Natural killer cell treated with Interleukin-12 subunit alpha and Interleukin-12 subunit beta and Interleukin-15 and Interleukin-18, amount 100 ng/mL, for 72 hours (primary cell): ENCODE results near the gene FAM83B. TPM values are rescaled to one million over a fixed set of nuclear protein-coding genes. Genes with fewer than 3 reads are reported as not detected.
"Not testable (repeated sequence)": the region's sequence is repeated elsewhere in the genome, so short reads cannot be mapped to it uniquely, and the experiment has no call there.

Experiments
- ATAC-seq, 2 donors: fragments of 150-1000 bp; cut with Tn5 transposase in 1 of 2; sonication (Bioruptor Pico), chemical (Tn5 transposase) in 1 of 2; 2 replicates each; pipeline ENCODE4 v1.10.0; 2021
- DNase-seq: peaks from one replicate; pipeline ENCODE4 v3.0.0; 2022; ENCODE audit warnings: low spot score
- H3K27ac Mint-ChIP-seq, 2 donors: 1 replicate in 1 of 2; 2 replicates in 1 of 2; pipeline ENCODE4 v1.8.0; 2022; ENCODE audit warnings: mixed read lengths in 2 of 2, mild to moderate bottlenecking in 1 of 2, moderate library complexity in 1 of 2
- H3K27me3 Mint-ChIP-seq, 2 donors: 1 replicate in 1 of 2; 2 replicates in 1 of 2; pipeline ENCODE4 v1.8.0; 2022; ENCODE audit warnings: mixed read lengths in 2 of 2
- H3K36me3 Mint-ChIP-seq: one replicate; pipeline ENCODE4 v1.8.0; 2022; ENCODE audit warnings: mixed read lengths
- H3K4me1 Mint-ChIP-seq, 2 donors: 1 replicate in 1 of 2; 2 replicates in 1 of 2; pipeline ENCODE4 v1.8.0; 2022; ENCODE audit warnings: low read depth in 2 of 2, mixed read lengths in 2 of 2, mild to moderate bottlenecking in 1 of 2
- H3K4me3 Mint-ChIP-seq: one replicate; pipeline ENCODE4 v1.8.0; 2022; ENCODE audit warnings: mixed read lengths
- H3K9me3 Mint-ChIP-seq: 2 replicates; pipeline ENCODE4 v1.8.0; 2022; ENCODE audit warnings: mixed read lengths
- total RNA-seq, 2 donors: library from RNA; stranded (reverse); gene quantifications; one replicate each; pipeline ENCODE4 v1.2.3, GENCODE V29; 2022

The FAM83B gene
- total RNA-seq, 2 donors from 2014 or later = not detected

DNA sequence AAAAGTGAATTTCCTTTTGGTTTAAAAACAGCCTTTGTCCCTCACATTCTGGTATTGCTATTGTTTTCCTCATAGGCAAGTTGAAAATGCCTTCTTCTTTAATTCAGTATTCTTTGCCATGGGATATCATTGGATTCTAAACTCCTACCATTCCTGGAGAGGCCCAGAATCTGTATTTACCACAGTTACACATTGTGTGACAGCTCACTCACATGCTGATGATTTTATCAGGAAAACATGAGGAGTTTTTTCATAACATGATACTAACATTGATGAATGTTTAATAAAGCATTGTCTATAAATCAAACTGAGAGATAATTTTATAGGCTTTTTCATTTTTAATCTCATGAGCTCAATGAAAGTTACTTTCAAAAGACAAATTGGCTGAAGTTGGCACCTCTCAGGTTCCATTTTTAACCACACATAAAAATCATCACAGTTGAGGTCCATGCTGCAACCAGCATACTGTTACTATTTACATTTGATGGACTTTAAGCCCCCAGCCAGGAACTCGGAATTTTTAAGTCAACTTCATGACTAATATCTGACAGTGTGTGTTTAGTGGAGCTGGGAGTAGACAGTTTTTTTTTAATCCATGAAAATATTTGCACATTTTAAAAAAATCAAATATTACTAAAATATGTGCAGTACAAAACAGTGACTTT lies 82.8 kb downstream of the FAM83B start:
- H3K9me3 Mint-ChIP-seq = peaks cover 9% of the 10 kb centered on the region
- no peak overlapping the region for H3K4me3 Mint-ChIP-seq
- ATAC-seq = no peak
- no peaks in the 10 kb centered on the region for H3K4me1 Mint-ChIP-seq
- DNase-seq = no peak
- H3K36me3 Mint-ChIP-seq = peaks cover 14% of the 10 kb centered on the region
- H3K27me3 Mint-ChIP-seq = peaks cover 0 to 2% of the 10 kb centered on the region in 2 donors
- H3K27ac Mint-ChIP-seq = no peak overlapping the region

DNA sequence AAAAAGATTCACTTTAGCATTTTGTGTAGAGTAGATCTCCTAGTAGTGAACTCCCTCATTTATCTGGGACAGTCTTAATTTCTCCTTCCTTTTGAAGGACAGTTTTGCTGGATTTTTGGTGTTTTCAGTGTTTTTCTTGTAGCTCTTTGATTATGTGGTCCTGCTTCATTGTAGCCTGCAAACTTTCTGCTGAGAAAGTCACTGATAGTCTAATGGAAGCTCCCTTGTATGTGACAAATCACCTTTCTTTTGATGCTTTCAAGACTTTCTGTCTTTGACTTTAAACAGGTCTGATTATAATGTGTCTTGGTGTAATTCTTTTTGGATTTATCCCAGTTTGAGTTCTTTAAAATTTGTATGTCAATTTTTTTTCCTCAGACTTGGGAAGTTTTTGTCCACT lies 86.1 kb downstream of the FAM83B start:
- Mint-ChIP-seq H3K9me3 (peaks cover 9% of the 10 kb centered on the region), H3K4me1 (no peaks in the 10 kb centered on the region), H3K27ac (no peak overlapping the region), H3K36me3 (peaks cover 14% of the 10 kb centered on the region), H3K4me3 (no peak overlapping the region), H3K27me3 (peaks cover 0 to 2% of the 10 kb centered on the region in 2 donors)
- DNase-seq = no peak
- no peak for ATAC-seq

- Mint-ChIP-seq H3K27ac (no peak overlapping the region), H3K9me3 (peaks cover 17% of the 10 kb centered on the region), H3K36me3 (peaks cover 14% of the 10 kb centered on the region), H3K27me3 (peaks cover 0 to 2% of the 10 kb centered on the region in 2 donors), H3K4me3 (no peak overlapping the region), H3K4me1 (no peaks in the 10 kb centered on the region)
- ATAC-seq (no peak), DNase-seq (no peak)
These were observed 89.2 kb downstream of the FAM83B start for GRCh38 chr6:54935739-54936138.

DNA sequence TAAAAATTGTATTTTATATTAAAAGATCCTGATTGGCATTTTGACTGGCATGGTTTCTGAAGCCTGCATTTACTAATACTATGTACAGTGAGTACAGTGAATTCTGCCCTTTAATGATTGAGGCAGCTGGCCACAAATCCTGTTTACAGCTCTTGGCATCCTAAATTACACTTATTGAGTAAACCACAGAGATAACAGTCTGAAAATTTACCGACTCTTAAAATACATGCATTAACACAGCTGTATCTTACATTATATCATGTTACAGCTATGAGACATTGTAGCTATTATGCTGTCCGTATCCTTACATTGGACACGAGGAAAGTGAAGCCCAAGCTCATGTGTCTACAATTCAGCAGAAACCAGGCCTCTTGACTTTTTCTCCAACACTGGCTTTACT lies 90.8 kb downstream of the FAM83B start:
- Mint-ChIP-seq H3K36me3 (peaks cover 13% of the 10 kb centered on the region), H3K27me3 (peaks cover 0 to 2% of the 10 kb centered on the region in 2 donors), H3K4me3 (no peak overlapping the region), H3K9me3 (peaks cover 14% of the 10 kb centered on the region), H3K4me1 (no peaks in the 10 kb centered on the region), H3K27ac (no peak overlapping the region)
- DNase-seq (no peak), ATAC-seq (no peak)

DNA sequence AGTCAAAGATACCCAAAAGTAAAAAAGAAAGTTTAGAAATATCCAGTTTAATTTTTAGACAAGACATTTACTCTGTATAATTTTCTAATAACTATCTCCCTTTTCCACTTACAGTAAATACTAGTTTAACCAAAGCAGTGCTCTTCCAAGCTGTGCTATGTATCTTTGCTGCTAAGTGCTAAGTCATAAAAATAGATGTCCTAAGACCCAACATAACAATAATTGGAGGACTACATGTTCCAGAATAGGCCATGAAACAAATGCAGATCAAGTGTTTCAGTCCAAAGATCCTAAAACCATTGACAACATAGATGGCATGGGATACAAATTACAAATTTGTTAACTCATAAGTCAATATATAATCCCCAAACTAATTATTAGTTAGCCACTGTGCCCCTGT lies 111.1 kb downstream of the FAM83B start:
- Mint-ChIP-seq H3K4me3 (no peak overlapping the region), H3K4me1 (peaks cover 0 to 6% of the 10 kb centered on the region in 2 donors), H3K27ac (no peak overlapping the region), H3K9me3 (peaks cover 3% of the 10 kb centered on the region), H3K27me3 (peaks cover 0 to 2% of the 10 kb centered on the region in 2 donors), H3K36me3 (no peaks in the 10 kb centered on the region)
- no peak for ATAC-seq
- DNase-seq = no peak

GRCh38 chr6:54958446-54958845 lies 111.9 kb downstream of the FAM83B start:
- peaks cover 0 to 6% of the 10 kb centered on the region in 2 donors for H3K4me1 Mint-ChIP-seq
- ATAC-seq = no peak
- no peaks in the 10 kb centered on the region for H3K9me3 Mint-ChIP-seq
- no peaks in the 10 kb centered on the region for H3K36me3 Mint-ChIP-seq
- H3K27me3 Mint-ChIP-seq = no peaks in the 10 kb centered on the region
- no peak overlapping the region for H3K27ac Mint-ChIP-seq
- H3K4me3 Mint-ChIP-seq = no peak overlapping the region
- no peak for DNase-seq

DNA sequence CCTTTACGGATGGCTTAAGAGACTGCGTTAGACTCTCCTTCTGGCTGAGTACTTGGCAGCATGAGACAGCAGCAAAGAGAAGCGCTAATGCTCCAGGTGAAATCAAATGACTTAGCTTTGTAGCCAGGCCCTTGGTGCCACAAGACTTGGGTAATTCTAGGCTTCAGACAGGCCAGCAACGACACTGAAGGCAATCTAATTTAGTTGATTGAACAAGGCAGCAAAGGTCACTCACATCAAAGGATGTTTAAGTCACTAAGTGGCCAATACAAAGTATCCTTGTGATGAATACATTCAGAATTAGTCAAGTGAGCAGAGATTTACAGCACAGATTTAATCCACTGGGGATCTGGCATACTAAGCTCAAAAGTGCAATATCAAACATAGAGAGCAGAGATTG lies 113.2 kb downstream of the FAM83B start:
- ATAC-seq (no peak), DNase-seq (no peak)
- Mint-ChIP-seq H3K4me1 (peaks cover 0 to 6% of the 10 kb centered on the region in 2 donors), H3K36me3 (no peaks in the 10 kb centered on the region), H3K4me3 (no peak overlapping the region), H3K9me3 (no peaks in the 10 kb centered on the region), H3K27ac (no peak overlapping the region), H3K27me3 (no peaks in the 10 kb centered on the region)

GRCh38 chr6:54961372-54961771 lies 114.8 kb downstream of the FAM83B start:
- not testable (repeated sequence) for H3K4me1 Mint-ChIP-seq, H3K9me3 Mint-ChIP-seq, ATAC-seq, H3K4me3 Mint-ChIP-seq, DNase-seq, H3K36me3 Mint-ChIP-seq, H3K27me3 Mint-ChIP-seq, H3K27ac Mint-ChIP-seq

DNA sequence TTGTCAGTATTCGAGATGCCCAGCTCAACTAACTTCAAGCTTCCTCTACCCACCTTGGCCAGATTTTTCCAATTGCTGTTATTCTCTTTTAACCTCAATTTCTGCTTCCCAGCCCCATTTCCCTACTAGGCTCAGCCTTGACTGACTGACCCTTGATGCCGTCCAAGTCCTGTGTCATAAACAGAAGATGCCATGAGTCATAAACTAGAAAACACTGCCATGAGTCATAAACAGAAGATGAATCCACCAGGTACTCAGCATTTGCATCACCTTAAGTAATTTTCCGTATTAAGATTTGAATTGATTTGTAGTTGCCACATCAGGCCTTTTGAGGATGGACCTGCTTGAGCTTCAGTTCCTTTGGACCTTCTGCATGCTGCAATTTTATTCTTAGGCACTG lies 123.8 kb downstream of the FAM83B start:
- H3K9me3 Mint-ChIP-seq = no peaks in the 10 kb centered on the region
- DNase-seq (no peak), ATAC-seq (no peak)
- H3K27me3 Mint-ChIP-seq = no peaks in the 10 kb centered on the region
- H3K36me3 Mint-ChIP-seq = no peaks in the 10 kb centered on the region
- H3K4me1 Mint-ChIP-seq = no peaks in the 10 kb centered on the region
- no peak overlapping the region for H3K27ac Mint-ChIP-seq
- no peak overlapping the region for H3K4me3 Mint-ChIP-seq

GRCh38 chr6:54971825-54972224 lies 125.3 kb downstream of the FAM83B start:
- no peaks in the 10 kb centered on the region for H3K9me3 Mint-ChIP-seq
- H3K4me3 Mint-ChIP-seq = no peak overlapping the region
- DNase-seq = no peak
- no peak overlapping the region for H3K27ac Mint-ChIP-seq
- no peaks in the 10 kb centered on the region for H3K36me3 Mint-ChIP-seq
- no peaks in the 10 kb centered on the region for H3K27me3 Mint-ChIP-seq
- H3K4me1 Mint-ChIP-seq = no peaks in the 10 kb centered on the region
- no peak for ATAC-seq

- H3K4me1 Mint-ChIP-seq, DNase-seq, H3K4me3 Mint-ChIP-seq, ATAC-seq, H3K9me3 Mint-ChIP-seq, H3K36me3 Mint-ChIP-seq, H3K27me3 Mint-ChIP-seq, H3K27ac Mint-ChIP-seq: not testable (repeated sequence)
These were observed 132.6 kb downstream of the FAM83B start for GRCh38 chr6:54979161-54979560.

GRCh38 chr6:54980511-54981275 lies 134.1 kb downstream of the FAM83B start:
- H3K4me3 Mint-ChIP-seq = no peak overlapping the region
- DNase-seq = no peak
- peaks cover 5% of the 10 kb centered on the region for H3K9me3 Mint-ChIP-seq
- H3K27ac Mint-ChIP-seq = no peak overlapping the region
- peaks cover 6% of the 10 kb centered on the region for H3K36me3 Mint-ChIP-seq
- no peaks in the 10 kb centered on the region for H3K4me1 Mint-ChIP-seq
- H3K27me3 Mint-ChIP-seq = no peaks in the 10 kb centered on the region
- no peak for ATAC-seq

DNA sequence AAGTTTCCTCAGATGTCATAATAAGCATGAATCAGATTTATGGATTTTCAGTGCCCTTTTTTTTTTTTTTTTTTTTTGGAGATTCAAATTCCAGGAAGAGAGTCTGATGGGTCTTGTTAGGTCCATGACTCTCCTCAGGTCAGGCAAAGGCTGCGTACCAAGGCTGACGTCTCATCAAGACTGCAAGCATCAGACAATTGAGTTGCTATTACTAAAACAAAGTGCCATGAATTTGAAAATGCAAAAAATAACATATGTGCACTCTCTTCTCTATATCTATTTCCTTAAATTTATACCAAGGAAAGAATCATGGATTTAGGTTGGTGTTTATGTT lies 134.7 kb downstream of the FAM83B start:
- H3K36me3 Mint-ChIP-seq = peaks cover 6% of the 10 kb centered on the region
- ATAC-seq (no peak), DNase-seq (no peak)
- H3K4me3 Mint-ChIP-seq = no peak overlapping the region
- no peaks in the 10 kb centered on the region for H3K4me1 Mint-ChIP-seq
- no peaks in the 10 kb centered on the region for H3K27me3 Mint-ChIP-seq
- H3K27ac Mint-ChIP-seq = no peak overlapping the region
- H3K9me3 Mint-ChIP-seq = peaks cover 5% of the 10 kb centered on the region

GRCh38 chr6:54981647-54982046 lies 135.1 kb downstream of the FAM83B start:
- no peak for DNase-seq
- Mint-ChIP-seq H3K27me3 (no peaks in the 10 kb centered on the region), H3K27ac (no peak overlapping the region), H3K4me1 (no peaks in the 10 kb centered on the region), H3K9me3 (peaks cover 7% of the 10 kb centered on the region), H3K4me3 (no peak overlapping the region), H3K36me3 (peaks cover 11% of the 10 kb centered on the region)
- no peak for ATAC-seq
